ENCODE results near the gene CEP135.

DNA sequence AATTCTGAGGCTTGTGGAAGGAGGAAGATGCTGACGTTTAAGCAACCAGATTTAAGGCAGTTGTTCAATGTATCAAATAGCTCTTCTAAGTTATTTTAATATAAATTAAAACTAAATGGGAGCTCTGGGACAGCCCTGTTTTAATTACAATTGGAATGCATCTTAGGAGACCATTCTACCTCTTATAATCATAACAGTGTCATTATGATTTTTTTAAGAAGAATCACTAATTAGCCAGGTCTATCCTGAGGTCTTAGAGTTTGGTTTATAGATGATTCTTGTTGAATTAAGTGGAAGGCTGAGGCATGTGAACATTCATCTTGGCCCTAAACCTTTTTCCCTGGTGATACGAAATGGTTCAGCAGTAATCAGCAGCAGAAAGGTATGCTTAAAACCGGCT, 113.4 kb downstream of the CEP135 start:
- TF ChIP-seq, protein P1, sequence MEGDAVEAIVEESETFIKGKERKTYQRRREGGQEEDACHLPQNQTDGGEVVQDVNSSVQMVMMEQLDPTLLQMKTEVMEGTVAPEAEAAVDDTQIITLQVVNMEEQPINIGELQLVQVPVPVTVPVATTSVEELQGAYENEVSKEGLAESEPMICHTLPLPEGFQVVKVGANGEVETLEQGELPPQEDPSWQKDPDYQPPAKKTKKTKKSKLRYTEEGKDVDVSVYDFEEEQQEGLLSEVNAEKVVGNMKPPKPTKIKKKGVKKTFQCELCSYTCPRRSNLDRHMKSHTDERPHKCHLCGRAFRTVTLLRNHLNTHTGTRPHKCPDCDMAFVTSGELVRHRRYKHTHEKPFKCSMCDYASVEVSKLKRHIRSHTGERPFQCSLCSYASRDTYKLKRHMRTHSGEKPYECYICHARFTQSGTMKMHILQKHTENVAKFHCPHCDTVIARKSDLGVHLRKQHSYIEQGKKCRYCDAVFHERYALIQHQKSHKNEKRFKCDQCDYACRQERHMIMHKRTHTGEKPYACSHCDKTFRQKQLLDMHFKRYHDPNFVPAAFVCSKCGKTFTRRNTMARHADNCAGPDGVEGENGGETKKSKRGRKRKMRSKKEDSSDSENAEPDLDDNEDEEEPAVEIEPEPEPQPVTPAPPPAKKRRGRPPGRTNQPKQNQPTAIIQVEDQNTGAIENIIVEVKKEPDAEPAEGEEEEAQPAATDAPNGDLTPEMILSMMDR (IDR thresholded peaks at IDR 0.05; ENCODE audit: low read length) = no peak
- TF ChIP-seq EZH2 (optimal IDR thresholded peaks at IDR 0.05; ENCODE audit: low read depth, low read length) (no peak), EZH2phosphoT487 (IDR thresholded peaks at IDR 0.05; ENCODE audit: low read length) (no peak)
